Neural cell (in vitro differentiated cells): ENCODE results near the gene SVOPL.

Experiments
- EP300 ChIP-seq: fragments of 450-650 bp; conservative IDR thresholded peaks from 2 replicates; pipeline ENCODE4 v1.6.1; 2014; ENCODE audit warnings: antibody characterized with exemption, mild to moderate bottlenecking, moderate library complexity; ENCODE audit not compliant: poor library complexity, severe bottlenecking
- POLR2AphosphoS5 ChIP-seq: IDR thresholded peaks from 2 replicates; pipeline ENCODE4 v1.6.1; 2012

- TF ChIP-seq EP300 = no peak
- TF ChIP-seq POLR2AphosphoS5 = no peak
Measured at GRCh38 chr7:138595454-138595853, 105.7 kb downstream of the SVOPL start.
